GM19025 (cell line): ENCODE data around the gene PTPRG.

Source experiments
- ATAC-seq: cut with Tn5 transposase; IDR thresholded peaks from one replicate; pipeline ENCODE4 v1.9.1; 2021; ENCODE audit warnings: mild to moderate bottlenecking, low read depth, moderate library complexity; ENCODE audit not compliant: unreplicated experiment

The PTPRG gene

GRCh38 chr3:62178739-62179600 is 617.6 kb downstream of the PTPRG start:
- ATAC-seq: no peak

DNA sequence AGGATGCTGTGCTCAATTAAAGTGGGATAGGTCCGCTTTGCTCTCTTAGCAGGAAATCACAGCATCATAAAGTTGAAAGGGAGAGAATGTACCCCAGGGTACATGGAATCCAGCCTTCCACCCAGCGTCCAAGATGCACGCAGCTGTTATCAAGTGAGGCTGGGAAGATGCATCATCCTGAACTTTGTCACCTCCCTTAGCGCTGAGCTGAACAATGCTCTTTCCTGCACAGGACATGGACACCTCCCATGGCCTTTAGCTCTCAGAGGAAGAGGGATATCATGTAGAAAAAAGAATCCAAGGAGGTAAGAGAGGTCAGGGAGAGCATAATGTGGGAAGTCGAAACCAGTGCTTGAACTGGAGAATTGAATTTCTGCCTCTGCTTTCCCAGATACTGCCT is 619.1 kb downstream of the PTPRG start:
- no peak for ATAC-seq

DNA sequence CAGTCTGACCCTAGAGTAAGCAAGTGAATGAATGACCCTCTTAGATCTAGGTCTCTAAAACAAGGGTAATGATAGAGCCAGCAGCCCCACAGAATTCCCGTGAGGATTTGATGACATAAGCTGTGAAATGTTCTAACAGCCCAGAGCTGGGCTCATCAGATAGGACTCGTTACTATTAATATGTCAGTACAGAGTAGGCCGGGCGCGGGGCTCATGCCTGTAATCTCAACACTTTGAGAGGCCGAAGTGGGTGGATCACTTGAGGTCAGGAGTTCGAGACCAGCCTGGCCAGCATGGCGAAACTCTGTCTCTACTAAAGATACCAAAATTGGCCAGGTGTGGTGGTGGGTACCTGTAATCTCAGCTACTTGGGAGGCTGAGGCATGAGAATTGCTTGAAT is 621.7 kb downstream of the PTPRG start:
- ATAC-seq: no peak

DNA sequence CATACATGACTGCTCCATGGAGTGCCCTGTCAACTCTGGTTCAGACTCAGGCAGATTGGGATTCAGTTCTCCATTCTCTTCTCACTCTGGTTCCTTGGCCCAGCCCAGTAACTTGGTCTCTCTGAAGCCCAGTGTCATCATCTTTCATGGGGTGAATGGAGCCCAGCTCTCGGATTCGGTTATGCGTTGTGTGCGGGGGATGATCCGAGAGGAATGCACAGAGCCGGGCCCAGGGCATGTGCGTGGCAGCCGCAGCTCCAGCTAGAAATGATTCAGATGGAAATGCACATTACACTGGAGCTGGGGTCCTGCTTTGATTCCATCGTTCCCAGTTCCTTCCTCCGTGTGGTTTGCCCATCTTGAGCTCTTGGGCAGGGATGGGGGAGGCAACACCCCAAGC is 622.6 kb downstream of the PTPRG start:
- ATAC-seq: no peak

- ATAC-seq: no peak
Measured at GRCh38 chr3:62184559-62184958, 623.2 kb downstream of the PTPRG start.

GRCh38 chr3:62187022-62187431 is 625.7 kb downstream of the PTPRG start:
- no peak for ATAC-seq

DNA sequence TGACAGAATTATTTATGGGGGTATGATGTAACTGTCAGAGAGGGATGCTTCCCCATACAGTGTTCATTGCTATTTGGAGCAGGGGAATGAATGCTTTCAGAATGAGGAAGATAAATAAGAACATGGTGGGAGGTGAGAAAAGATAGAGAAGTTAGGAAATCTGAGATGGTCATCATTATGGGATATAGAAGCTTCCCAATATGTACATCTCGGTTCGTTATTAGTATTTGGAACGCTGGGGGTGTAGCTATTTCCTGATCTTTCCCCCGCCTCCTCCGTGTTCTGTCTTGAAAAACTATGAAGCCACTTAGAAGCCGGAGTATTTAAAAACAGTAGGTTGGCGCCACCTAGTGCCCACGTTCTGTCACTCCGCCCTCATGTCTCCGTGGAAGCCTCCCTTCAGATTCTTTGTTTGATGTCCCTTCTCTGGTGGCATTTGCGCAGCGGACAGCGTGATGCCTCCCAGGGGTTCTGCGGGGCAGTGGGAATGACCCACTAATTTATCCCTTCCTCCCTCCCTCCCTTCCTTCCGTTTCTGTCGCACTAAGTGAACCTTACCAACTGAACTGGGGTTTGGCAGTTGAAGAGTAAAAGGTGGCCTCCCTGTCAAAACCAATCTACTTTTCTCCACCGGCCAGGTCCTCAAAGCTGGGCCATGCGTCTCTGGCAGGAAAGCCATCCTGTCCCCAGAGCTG is 627.5 kb downstream of the PTPRG start:
- ATAC-seq: peak; percentile 63

GRCh38 chr3:62189376-62189698 is 628.0 kb downstream of the PTPRG start:
- ATAC-seq: no peak

DNA sequence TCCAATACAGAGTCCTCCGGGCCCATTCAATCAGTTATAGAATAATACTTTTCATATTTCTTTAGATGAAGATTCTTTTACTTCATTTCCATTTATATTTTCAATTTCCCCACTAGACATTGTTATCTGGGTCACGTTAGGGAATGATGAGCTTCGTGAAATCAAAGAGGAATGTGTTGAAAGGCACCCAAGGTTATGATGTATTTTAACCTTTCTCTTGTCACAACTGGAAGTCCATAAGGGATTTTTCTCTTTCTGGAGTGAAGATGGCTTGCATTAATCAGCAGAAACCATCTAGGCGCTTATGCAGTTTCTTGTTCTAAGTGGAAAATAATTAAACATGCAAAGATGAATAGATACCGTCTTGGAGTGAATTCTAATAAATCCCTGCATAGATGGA is 631.5 kb downstream of the PTPRG start:
- no peak for ATAC-seq

DNA sequence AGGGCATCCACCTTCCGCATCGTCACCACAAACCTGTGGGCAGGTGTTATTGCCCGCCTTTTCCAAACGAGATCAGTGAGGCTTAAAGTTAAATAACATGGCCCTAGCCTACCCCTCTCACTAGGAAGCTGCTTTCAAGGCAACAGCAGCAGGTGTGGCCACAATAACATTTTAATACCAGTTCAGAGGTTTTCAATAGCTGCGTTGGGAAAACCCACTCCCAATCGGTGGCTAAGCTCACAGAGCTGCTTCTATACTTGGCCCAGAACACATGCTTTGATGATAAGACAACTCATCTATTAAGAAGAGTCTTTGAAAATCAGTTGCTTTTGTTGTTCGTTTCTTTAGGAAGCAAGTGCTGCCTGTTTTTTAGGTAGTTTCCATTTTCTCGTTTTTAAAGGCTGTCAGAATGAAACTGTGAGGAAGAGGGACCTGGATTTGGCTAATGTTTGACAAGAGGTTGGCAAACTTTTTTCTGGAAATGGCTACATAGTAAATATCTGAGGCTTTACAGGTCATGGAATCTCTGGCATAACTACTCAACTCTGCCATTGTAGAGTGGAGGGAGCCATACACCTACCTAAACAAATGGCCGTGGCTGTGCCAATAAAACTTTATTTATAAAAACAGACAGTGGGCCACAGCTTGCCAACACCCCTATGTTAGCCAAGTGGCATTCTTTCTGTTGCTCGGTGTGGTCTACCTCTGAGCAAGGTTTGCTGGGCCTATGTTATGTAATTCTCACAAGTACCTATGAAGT is 632.4 kb downstream of the PTPRG start:
- no peak for ATAC-seq

GRCh38 chr3:62197350-62198012 is 636.1 kb downstream of the PTPRG start:
- no peak for ATAC-seq

- ATAC-seq: no peak
Measured at GRCh38 chr3:62199126-62199525, 637.8 kb downstream of the PTPRG start.

DNA sequence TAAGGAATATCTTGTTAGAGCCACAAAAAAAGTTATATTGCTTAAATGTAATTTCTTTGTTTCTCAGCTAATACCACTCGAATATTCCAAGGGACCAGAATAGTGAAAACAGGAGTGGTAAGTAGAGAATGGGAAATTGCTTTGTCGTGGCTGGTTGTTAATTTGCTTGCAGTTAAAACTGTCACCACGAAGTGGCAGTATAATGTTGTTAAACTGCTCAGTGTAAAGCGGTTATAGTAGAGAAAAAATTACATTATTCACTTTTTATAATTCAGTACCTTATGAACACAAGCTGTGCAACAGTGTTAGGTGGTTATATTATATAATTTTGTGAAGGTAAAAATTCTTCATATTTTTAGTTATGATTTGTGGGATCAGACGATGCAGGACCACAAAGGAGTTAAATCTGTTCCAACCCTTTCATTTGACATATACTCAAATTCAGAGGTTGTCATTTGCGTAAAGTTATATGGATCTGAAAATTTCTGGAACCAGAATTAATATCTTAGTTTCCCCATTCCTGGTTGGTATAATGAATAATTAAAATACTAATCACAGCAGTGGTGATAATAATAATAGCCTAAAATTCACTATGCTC is 640.2 kb downstream of the PTPRG start:
- ATAC-seq: no peak

GRCh38 chr3:62203152-62203551 is 641.8 kb downstream of the PTPRG start:
- no peak for ATAC-seq

DNA sequence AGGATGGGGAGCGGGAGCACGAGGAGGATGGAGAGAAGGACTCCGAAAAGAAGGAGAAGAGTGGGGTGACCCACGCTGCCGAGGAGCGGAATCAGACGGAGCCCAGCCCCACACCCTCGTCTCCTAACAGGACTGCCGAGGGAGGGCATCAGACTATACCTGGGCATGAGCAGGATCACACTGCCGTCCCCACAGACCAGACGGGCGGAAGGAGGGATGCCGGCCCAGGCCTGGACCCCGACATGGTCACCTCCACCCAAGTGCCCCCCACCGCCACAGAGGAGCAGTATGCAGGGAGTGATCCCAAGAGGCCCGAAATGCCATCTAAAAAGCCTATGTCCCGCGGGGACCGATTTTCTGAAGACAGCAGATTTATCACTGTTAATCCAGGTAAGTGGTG is 642.2 kb downstream of the PTPRG start:
- ATAC-seq: no peak

DNA sequence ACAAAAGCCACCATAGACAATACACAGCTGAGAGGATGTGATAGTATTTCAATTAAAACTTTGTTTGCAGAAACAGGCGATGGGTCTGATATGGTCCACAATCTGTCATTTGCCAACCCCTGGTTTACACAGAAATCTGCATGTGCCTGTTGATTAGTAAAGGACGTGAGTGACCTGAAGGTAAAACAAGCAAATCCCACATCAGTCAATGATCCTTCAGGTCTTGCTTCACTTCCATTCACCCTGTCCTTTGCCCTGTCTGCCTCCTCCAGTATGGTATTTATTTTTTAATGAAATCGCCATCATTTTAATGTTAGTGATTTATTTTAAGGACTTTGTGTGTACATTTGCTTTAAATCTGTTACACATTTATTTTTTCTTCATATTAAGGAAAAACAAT is 645.8 kb downstream of the PTPRG start:
- ATAC-seq: no peak

- ATAC-seq: no peak
Measured at GRCh38 chr3:62208385-62208784, 647.0 kb downstream of the PTPRG start.

- no peak for ATAC-seq
Measured at GRCh38 chr3:62209101-62209500, 647.7 kb downstream of the PTPRG start.

GRCh38 chr3:62210011-62210410 is 648.6 kb downstream of the PTPRG start:
- no peak for ATAC-seq

GRCh38 chr3:62211675-62212429 is 650.5 kb downstream of the PTPRG start:
- no peak for ATAC-seq
